Measurements from ENCODE around the gene GPATCH3.

Gene GPATCH3

DNA sequence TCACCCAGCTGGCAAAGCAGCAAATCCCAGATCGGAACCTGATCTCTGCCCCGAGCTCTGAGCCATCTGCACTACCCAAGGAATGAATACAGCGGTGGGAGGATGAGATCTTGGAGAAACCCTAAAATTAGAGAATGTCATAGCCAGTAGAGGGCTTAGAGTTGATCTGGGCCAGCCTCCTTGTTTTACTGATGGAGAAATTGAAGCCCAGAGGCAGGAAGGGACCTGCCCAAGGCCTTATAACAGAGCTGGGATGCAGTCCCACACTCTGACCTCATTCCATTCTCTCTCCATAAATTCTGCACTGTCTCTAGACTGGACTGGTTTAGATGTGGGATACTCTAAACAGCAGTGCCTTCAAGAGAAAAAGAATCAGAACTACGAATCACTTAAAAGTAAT, 42.1 kb downstream of the GPATCH3 start:
- peaks cover 17% of the 10 kb centered on the region for H3K4me1 ChIP-seq (ENCODE audit: control insufficient read depth, insufficient read depth, low read depth, low read length)
- no peaks in the 10 kb centered on the region for H3K27me3 ChIP-seq (ENCODE audit: control insufficient read depth in 1 of 2, insufficient read depth in 1 of 2, low read length in 2 of 2)
- WGBS = 94% methylated on average over 4 of the region's 4 CpGs
- no peak overlapping the region for H3K14ac ChIP-seq (ENCODE audit: low read length in 2 of 2)
- H2BK12ac ChIP-seq (ENCODE audit: low read length in 2 of 2) = no peak overlapping the region
- no peak overlapping the region for H2BK15ac ChIP-seq (ENCODE audit: low read depth, poor library complexity, severe bottlenecking)
- no peak overlapping the region for H3K27ac ChIP-seq (ENCODE audit: low read length, poor library complexity, severe bottlenecking)
- H3K4ac ChIP-seq (ENCODE audit: low read depth in 1 of 2, low read length in 2 of 2) = no peak overlapping the region
- H3K9me3 ChIP-seq (ENCODE audit: control insufficient read depth, low read length) = no peaks in the 10 kb centered on the region
- no peak overlapping the region for H3K23ac ChIP-seq (ENCODE audit: low read length in 2 of 2)
- no peak overlapping the region for H3K4me2 ChIP-seq (ENCODE audit: low read length, poor library complexity, severe bottlenecking)
- peaks cover 2% of the 10 kb centered on the region for H3K79me1 ChIP-seq (replicated peaks; ENCODE audit: low read length, poor library complexity, severe bottlenecking)
- H2AFZ ChIP-seq (ENCODE audit: low read depth, low read length) = no peak overlapping the region
- no peak overlapping the region for H2BK5ac ChIP-seq (ENCODE audit: low read depth, low read length, poor library complexity, severe bottlenecking)
- H3K9ac ChIP-seq (ENCODE audit: low read length) = peak overlapping the region; percentile 27
- peaks cover 34 to 47% of the 10 kb centered on the region in 2 experiments for H3K36me3 ChIP-seq (ENCODE audit: control insufficient read depth in 1 of 2, insufficient read depth in 2 of 2, low read depth in 1 of 2, low read length in 2 of 2)
- H2AK5ac ChIP-seq (ENCODE audit: low read length, severe bottlenecking) = no peak overlapping the region
- no peak overlapping the region for H3K4me3 ChIP-seq (ENCODE audit: insufficient read depth in 1 of 2, low read depth in 1 of 2, low read length in 2 of 2)
- no peak overlapping the region for H4K8ac ChIP-seq (ENCODE audit: low read length)
- H3K18ac ChIP-seq (ENCODE audit: low read depth in 1 of 2, low read length in 2 of 2) = no peak overlapping the region
- no peak overlapping the region for H4K91ac ChIP-seq (ENCODE audit: low read length)
- DNase-seq = no peak
- H2BK120ac ChIP-seq (ENCODE audit: low read depth, low read length) = no peak overlapping the region

- no peak overlapping the region for H2AFZ ChIP-seq (ENCODE audit: low read depth, low read length)
- H3K23ac ChIP-seq (ENCODE audit: low read length in 2 of 2) = no peak overlapping the region
- no peak overlapping the region for H3K27ac ChIP-seq (ENCODE audit: low read length, poor library complexity, severe bottlenecking)
- H4K8ac ChIP-seq (ENCODE audit: low read length) = no peak overlapping the region
- no peak overlapping the region for H2BK12ac ChIP-seq (ENCODE audit: low read length in 2 of 2)
- 89% methylated on average over 8 of the region's 8 CpGs for WGBS
- no peaks in the 10 kb centered on the region for H3K27me3 ChIP-seq (ENCODE audit: control insufficient read depth in 1 of 2, insufficient read depth in 1 of 2, low read length in 2 of 2)
- H3K9ac ChIP-seq (ENCODE audit: low read length) = no peak overlapping the region
- H3K14ac ChIP-seq (ENCODE audit: low read length in 2 of 2) = no peak overlapping the region
- H3K4me1 ChIP-seq (ENCODE audit: control insufficient read depth, insufficient read depth, low read depth, low read length) = peaks cover 17% of the 10 kb centered on the region
- no peak overlapping the region for H2BK15ac ChIP-seq (ENCODE audit: low read depth, poor library complexity, severe bottlenecking)
- peaks cover 2% of the 10 kb centered on the region for H3K79me1 ChIP-seq (replicated peaks; ENCODE audit: low read length, poor library complexity, severe bottlenecking)
- no peak overlapping the region for H2BK120ac ChIP-seq (ENCODE audit: low read depth, low read length)
- peaks cover 39 to 51% of the 10 kb centered on the region in 2 experiments for H3K36me3 ChIP-seq (ENCODE audit: control insufficient read depth in 1 of 2, insufficient read depth in 2 of 2, low read depth in 1 of 2, low read length in 2 of 2)
- no peak overlapping the region for H3K4me2 ChIP-seq (ENCODE audit: low read length, poor library complexity, severe bottlenecking)
- H2BK5ac ChIP-seq (ENCODE audit: low read depth, low read length, poor library complexity, severe bottlenecking) = no peak overlapping the region
- H2AK5ac ChIP-seq (ENCODE audit: low read length, severe bottlenecking) = no peak overlapping the region
- H3K4ac ChIP-seq (ENCODE audit: low read depth in 1 of 2, low read length in 2 of 2) = no peak overlapping the region
- no peak overlapping the region for H4K91ac ChIP-seq (ENCODE audit: low read length)
- DNase-seq = no peak
- H3K18ac ChIP-seq (ENCODE audit: low read depth in 1 of 2, low read length in 2 of 2) = no peak overlapping the region
- H3K9me3 ChIP-seq (ENCODE audit: control insufficient read depth, low read length) = no peaks in the 10 kb centered on the region
- H3K4me3 ChIP-seq (ENCODE audit: insufficient read depth in 1 of 2, low read depth in 1 of 2, low read length in 2 of 2) = no peak overlapping the region
These were observed 42.7 kb downstream of the GPATCH3 start for GRCh38 chr1:26857473-26858060.

DNA sequence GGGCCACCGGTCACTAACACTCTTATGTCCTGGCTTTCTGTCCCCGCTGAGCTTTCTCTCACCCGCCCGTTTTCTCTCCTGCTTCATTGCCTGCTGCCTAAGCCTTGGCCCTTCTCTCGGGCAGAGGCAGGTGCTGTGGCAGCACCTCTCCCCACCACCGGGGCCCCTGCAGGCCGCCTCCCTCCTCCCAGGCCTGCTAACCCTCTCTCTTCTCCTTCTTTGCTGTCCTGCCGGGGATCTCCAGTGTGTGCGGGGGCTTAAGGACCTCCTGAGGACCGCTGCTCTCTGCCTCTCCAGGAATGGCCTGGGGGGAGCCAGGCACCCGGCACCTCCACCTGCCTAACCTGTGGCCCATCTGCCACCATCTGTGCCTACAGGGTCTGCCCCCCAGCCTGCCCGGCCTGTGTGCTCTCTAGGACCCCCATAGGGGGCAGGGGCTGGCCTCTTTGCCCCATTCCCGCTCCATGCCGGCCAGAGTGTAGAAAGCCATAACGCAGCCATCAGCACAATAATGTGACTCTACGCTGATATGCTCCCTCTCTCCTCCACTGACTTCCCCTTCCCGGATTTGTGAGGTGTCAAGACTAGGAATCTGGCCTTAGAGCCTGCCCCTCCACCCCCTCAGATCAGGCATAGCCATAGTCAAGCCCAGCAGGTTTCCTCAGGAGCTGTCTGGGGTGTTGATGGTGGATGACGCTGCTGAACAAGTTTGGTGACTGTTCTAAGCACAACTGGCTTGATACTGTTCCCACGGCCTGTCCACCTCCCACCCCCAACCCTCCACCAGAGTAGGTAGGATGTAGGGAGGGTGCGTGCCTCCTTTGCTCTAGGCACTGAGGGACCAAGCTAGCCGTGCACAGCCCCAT, 43.4 kb downstream of the GPATCH3 start:
- Histone ChIP-seq H4K91ac (ENCODE audit: low read length) (no peak overlapping the region), H3K4me1 (ENCODE audit: control insufficient read depth, insufficient read depth, low read depth, low read length) (peaks cover 12% of the 10 kb centered on the region), H3K4me2 (ENCODE audit: low read length, poor library complexity, severe bottlenecking) (no peak overlapping the region), H3K18ac (ENCODE audit: low read depth in 1 of 2, low read length in 2 of 2) (no peak overlapping the region), H2AFZ (ENCODE audit: low read depth, low read length) (no peak overlapping the region), H3K36me3 (ENCODE audit: control insufficient read depth in 1 of 2, insufficient read depth in 2 of 2, low read depth in 1 of 2, low read length in 2 of 2) (peaks cover 47 to 59% of the 10 kb centered on the region in 2 experiments), H2BK120ac (ENCODE audit: low read depth, low read length) (no peak overlapping the region), H3K79me1 (replicated peaks; ENCODE audit: low read length, poor library complexity, severe bottlenecking) (peaks cover 2% of the 10 kb centered on the region), H3K4ac (ENCODE audit: low read depth in 1 of 2, low read length in 2 of 2) (no peak overlapping the region), H2AK5ac (ENCODE audit: low read length, severe bottlenecking) (no peak overlapping the region), H3K4me3 (ENCODE audit: insufficient read depth in 1 of 2, low read depth in 1 of 2, low read length in 2 of 2) (no peak overlapping the region), H2BK12ac (ENCODE audit: low read length in 2 of 2) (no peak overlapping the region), H3K9me3 (ENCODE audit: control insufficient read depth, low read length) (no peaks in the 10 kb centered on the region), H3K27me3 (ENCODE audit: control insufficient read depth in 1 of 2, insufficient read depth in 1 of 2, low read length in 2 of 2) (no peaks in the 10 kb centered on the region), H2BK5ac (ENCODE audit: low read depth, low read length, poor library complexity, severe bottlenecking) (no peak overlapping the region), H3K27ac (ENCODE audit: low read length, poor library complexity, severe bottlenecking) (no peak overlapping the region), H2BK15ac (ENCODE audit: low read depth, poor library complexity, severe bottlenecking) (no peak overlapping the region), H3K9ac (ENCODE audit: low read length) (no peak overlapping the region), H3K14ac (ENCODE audit: low read length in 2 of 2) (no peak overlapping the region), H4K8ac (ENCODE audit: low read length) (no peak overlapping the region), H3K23ac (ENCODE audit: low read length in 2 of 2) (no peak overlapping the region)
- WGBS = 86% methylated on average over 19 of the region's 21 CpGs
- no peak for DNase-seq

DNA sequence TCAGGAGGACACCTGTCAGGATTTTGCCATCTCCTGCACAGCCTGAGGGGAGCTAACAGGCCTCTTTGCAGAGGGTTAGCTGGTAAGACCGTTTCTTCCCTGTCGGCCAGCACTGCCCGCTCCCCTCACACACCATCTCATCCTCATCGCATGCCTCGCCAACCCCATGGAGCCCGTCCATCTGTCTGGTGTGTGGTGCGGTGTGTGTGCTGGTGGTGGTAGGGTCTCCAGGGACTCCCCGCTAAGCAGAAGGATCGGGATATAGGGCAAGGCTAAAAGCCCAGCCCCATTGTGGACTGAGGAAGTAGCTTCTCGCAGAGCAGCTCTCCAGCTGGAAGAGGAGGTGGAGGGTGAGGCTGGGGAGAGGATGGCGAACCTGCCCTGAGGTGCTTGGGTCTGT, 44.1 kb downstream of the GPATCH3 start:
- no peak overlapping the region for H3K23ac ChIP-seq (ENCODE audit: low read length in 2 of 2)

More for the DNA sequence above, 44.1 kb downstream of the GPATCH3 start:
- Histone ChIP-seq H3K79me1 (replicated peaks; ENCODE audit: low read length, poor library complexity, severe bottlenecking) (peaks cover 2% of the 10 kb centered on the region), H3K36me3 (ENCODE audit: control insufficient read depth in 1 of 2, insufficient read depth in 2 of 2, low read depth in 1 of 2, low read length in 2 of 2) (peaks cover 53 to 65% of the 10 kb centered on the region in 2 experiments), H3K27me3 (ENCODE audit: control insufficient read depth in 1 of 2, insufficient read depth in 1 of 2, low read length in 2 of 2) (no peaks in the 10 kb centered on the region), H3K4ac (ENCODE audit: low read depth in 1 of 2, low read length in 2 of 2) (no peak overlapping the region), H3K27ac (ENCODE audit: low read length, poor library complexity, severe bottlenecking) (no peak overlapping the region), H3K9ac (ENCODE audit: low read length) (no peak overlapping the region), H3K4me2 (ENCODE audit: low read length, poor library complexity, severe bottlenecking) (no peak overlapping the region), H2BK12ac (ENCODE audit: low read length in 2 of 2) (no peak overlapping the region), H2BK15ac (ENCODE audit: low read depth, poor library complexity, severe bottlenecking) (no peak overlapping the region), H2BK5ac (ENCODE audit: low read depth, low read length, poor library complexity, severe bottlenecking) (no peak overlapping the region), H3K4me3 (ENCODE audit: insufficient read depth in 1 of 2, low read depth in 1 of 2, low read length in 2 of 2) (no peak overlapping the region), H4K91ac (ENCODE audit: low read length) (no peak overlapping the region), H3K14ac (ENCODE audit: low read length in 2 of 2) (no peak overlapping the region), H2AK5ac (ENCODE audit: low read length, severe bottlenecking) (no peak overlapping the region), H4K8ac (ENCODE audit: low read length) (no peak overlapping the region), H2AFZ (ENCODE audit: low read depth, low read length) (no peak overlapping the region), H2BK120ac (ENCODE audit: low read depth, low read length) (no peak overlapping the region), H3K9me3 (ENCODE audit: control insufficient read depth, low read length) (no peaks in the 10 kb centered on the region), H3K4me1 (ENCODE audit: control insufficient read depth, insufficient read depth, low read depth, low read length) (peaks cover 7% of the 10 kb centered on the region), H3K18ac (ENCODE audit: low read depth in 1 of 2, low read length in 2 of 2) (no peak overlapping the region)
- no peak for DNase-seq
- WGBS = 90% methylated on average over 8 of the region's 11 CpGs
